AG04449 (cell line): ENCODE measurements around the gene TMEM72.
"Not testable (repeated sequence)": the region's sequence is repeated elsewhere in the genome, so short reads cannot be mapped to it uniquely, and the experiment has no call there.

Experiments used
- CTCF ChIA-PET: fragments of 350-600 bp; formaldehyde crosslinking; extraction: SDS; loops from one replicate; lab custom pipeline; 2021; ENCODE audit warnings: antibody characterized with exemption; lab: Yijun Ruan, JAX
- POLR2A ChIA-PET: fragments of 400-600, 350-600 bp; formaldehyde crosslinking; extraction: SDS; loops from one replicate; lab custom pipeline; 2020; ENCODE audit warnings: antibody characterized with exemption, inconsistent platforms; lab: Yijun Ruan, JAX
- DNase-seq: peaks from one replicate; pipeline ENCODE4 v3.0.0-alpha.2; 2010; ENCODE audit warnings: low read depth, low spot score
- H3K4me3 ChIP-seq: 2 replicates; pipeline ENCODE4 v1.5.1; 2011; ENCODE audit warnings: low read depth, mild to moderate bottlenecking, control low read depth, low read length
- CTCF ChIP-seq: IDR thresholded peaks from one replicate; pipeline ENCODE4 v1.5.1; 2011; ENCODE audit warnings: mild to moderate bottlenecking, moderate library complexity, low read length, control low read depth, inconsistent platforms; ENCODE audit not compliant: insufficient read depth; ENCODE audit errors: missing control alignments

The TMEM72 gene

DNA sequence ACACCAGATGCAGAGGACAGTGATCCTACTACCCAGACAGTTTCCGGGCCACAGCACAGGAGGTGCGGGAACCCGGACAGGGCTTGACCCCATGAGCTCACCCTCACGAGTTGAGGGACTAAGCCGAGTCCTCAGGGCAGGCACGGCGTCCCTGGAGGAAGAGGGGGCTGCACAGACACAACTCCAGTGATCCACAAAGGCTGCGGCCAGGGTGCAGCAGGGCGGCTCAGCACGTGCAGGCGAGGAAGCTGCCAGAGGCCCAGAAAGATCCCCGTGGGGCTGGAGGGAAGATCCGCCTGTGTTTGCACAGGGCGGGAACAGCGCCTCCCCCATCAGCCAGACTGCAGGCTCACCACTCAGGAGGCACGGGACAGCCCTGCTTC lies 45.9 kb upstream of the TMEM72 start:
- POLR2A ChIA-PET = no interaction called here
- no peak for TF ChIP-seq CTCF
- DNase-seq = no peak
- CTCF ChIA-PET = interaction anchor here (1.0 to 5.9 kb wide), 30 partner anchors 10 to 1195 kb away, joined by 3 to 43 read pairs (median 4); no protein-coding TSS in a partner anchor
- no peak overlapping the region; the same call in 1 of the 2 replicates for H3K4me3 ChIP-seq

DNA sequence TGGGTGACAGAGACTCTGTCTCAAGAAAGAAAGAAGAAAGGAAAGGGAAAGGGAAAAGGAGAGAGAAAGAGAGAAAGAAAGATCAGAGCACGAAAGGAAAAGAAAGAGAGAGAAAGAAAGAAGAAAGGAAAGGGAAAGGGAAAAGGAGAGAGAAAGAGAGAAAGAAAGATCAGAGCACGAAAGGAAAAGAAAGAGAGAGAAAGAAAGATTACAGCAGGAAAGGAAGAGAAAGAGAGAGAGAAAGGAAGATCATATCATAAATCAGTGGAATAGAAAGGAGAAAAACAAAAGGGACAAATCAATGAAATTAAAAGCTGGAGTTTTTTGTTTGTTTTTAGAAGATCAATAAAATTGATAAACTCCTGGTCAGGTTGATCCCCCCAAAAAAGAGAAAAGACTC lies 44.8 kb upstream of the TMEM72 start:
- POLR2A ChIA-PET, H3K4me3 ChIP-seq, DNase-seq: not testable (repeated sequence)
- CTCF ChIA-PET = interaction anchor here (0.6 to 5.9 kb wide), 6 partner anchors 12 to 1193 kb away, joined by 3 to 43 read pairs (median 4); no protein-coding TSS in a partner anchor

- CTCF ChIA-PET = interaction anchor here (1.1 to 2.4 kb wide), 3 partner anchors 8 to 1200 kb away, joined by 3 to 12 read pairs (median 7); no protein-coding TSS in a partner anchor
- H3K4me3 ChIP-seq = no peak overlapping the region
- POLR2A ChIA-PET = no interaction called here
- TF ChIP-seq CTCF = no peak
- DNase-seq = no peak
Observed at GRCh38 chr10:44870031-44870430, 41.1 kb upstream of the TMEM72 start.

- no peak for TF ChIP-seq CTCF
- CTCF ChIA-PET = interaction anchor here (1.8 to 4.4 kb wide), 3 partner anchors 8 to 487 kb away, joined by 6 to 38 read pairs (median 9); no protein-coding TSS in a partner anchor
- POLR2A ChIA-PET = no interaction called here
- no peak overlapping the region for H3K4me3 ChIP-seq
- no peak for DNase-seq
Observed at GRCh38 chr10:44873160-44873559, 38.0 kb upstream of the TMEM72 start.

DNA sequence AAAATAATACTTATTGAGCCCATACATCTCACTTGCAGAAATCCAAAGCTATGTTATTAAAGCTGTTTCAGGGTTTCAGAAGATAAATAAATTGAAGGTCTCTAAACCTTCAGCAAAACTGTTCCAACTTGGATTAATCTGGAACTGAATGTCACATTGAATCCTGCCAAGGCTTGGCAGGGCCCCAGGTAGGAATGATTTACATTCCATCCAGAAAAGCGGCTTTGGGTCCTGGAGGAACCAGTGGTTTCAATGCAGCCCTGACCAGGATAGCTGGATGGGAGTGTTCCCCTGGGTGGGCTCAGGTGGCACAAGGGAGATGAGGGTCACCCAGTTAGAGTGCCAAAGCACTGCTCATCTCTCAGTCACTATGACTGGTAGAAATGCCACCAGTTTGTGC lies 37.0 kb upstream of the TMEM72 start:
- TF ChIP-seq CTCF = no peak
- H3K4me3 ChIP-seq = no peak overlapping the region
- CTCF ChIA-PET = interaction anchor here (0.5 to 4.4 kb wide), 4 partner anchors 9 to 1204 kb away, joined by 4 to 38 read pairs (median 5); no protein-coding TSS in a partner anchor
- POLR2A ChIA-PET = interaction anchor here (1.2 kb wide), 1 partner anchor 105 kb away, joined by 4 read pairs; the partner anchor contains the start of gene DEPP1
- DNase-seq = no peak

- POLR2A ChIA-PET = interaction anchor here (0.7 kb wide), 1 partner anchor 100 kb away, joined by 3 read pairs; the partner anchor contains the start of gene DEPP1
- CTCF ChIA-PET = interaction anchor here (0.6 to 3.5 kb wide), 7 partner anchors 10 to 568 kb away, joined by 3 to 16 read pairs (median 3); partner anchors contain the start of genes CXCL12 and ZNF22
- DNase-seq = no peak
- TF ChIP-seq CTCF = no peak
- peak overlapping the region; percentile 59 for H3K4me3 ChIP-seq
Observed at GRCh38 chr10:44878706-44879530, 32.2 kb upstream of the TMEM72 start.
